ENCODE results near the gene SHB.

DNA sequence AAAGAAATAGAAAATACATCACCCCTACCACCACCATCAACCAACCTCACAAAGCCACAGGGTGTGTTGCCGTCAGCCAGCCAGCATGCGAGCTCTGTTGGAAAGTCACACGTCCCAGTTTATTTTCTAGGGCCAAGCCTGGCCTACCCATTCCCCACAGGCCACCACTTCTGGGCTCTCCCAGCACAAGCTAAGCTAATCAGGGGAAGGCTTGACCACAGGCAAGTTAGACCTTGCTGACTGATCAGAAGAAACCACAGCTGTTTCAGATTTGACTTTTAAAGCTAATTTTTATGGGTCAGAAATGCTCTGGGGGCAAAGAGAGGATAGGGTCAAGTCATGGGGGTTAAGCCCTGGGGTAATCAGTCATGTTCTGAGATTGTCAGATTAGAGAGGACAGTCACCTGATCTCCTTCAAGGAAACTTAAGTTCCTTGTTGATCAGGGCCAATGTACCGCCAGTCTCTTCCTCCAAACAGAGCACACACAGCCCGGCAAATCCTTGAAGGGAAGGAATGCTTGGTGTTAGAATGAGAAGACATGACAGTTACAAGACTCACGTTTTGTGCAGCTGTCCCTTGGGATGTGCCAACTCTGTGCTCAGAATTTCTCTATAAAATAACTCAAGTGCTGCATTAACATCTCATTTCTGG lies 7.6 kb downstream of the SHB start:
- TF ChIP-seq, protein P1, sequence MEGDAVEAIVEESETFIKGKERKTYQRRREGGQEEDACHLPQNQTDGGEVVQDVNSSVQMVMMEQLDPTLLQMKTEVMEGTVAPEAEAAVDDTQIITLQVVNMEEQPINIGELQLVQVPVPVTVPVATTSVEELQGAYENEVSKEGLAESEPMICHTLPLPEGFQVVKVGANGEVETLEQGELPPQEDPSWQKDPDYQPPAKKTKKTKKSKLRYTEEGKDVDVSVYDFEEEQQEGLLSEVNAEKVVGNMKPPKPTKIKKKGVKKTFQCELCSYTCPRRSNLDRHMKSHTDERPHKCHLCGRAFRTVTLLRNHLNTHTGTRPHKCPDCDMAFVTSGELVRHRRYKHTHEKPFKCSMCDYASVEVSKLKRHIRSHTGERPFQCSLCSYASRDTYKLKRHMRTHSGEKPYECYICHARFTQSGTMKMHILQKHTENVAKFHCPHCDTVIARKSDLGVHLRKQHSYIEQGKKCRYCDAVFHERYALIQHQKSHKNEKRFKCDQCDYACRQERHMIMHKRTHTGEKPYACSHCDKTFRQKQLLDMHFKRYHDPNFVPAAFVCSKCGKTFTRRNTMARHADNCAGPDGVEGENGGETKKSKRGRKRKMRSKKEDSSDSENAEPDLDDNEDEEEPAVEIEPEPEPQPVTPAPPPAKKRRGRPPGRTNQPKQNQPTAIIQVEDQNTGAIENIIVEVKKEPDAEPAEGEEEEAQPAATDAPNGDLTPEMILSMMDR (IDR thresholded peaks at IDR 0.05) = no peak
- TF ChIP-seq POLR2A (IDR thresholded peaks at IDR 0.05) = no peak

All from body of pancreas (tissue), 4 donors.